Measurements from ENCODE around the gene EID1.

The EID1 gene

DNA sequence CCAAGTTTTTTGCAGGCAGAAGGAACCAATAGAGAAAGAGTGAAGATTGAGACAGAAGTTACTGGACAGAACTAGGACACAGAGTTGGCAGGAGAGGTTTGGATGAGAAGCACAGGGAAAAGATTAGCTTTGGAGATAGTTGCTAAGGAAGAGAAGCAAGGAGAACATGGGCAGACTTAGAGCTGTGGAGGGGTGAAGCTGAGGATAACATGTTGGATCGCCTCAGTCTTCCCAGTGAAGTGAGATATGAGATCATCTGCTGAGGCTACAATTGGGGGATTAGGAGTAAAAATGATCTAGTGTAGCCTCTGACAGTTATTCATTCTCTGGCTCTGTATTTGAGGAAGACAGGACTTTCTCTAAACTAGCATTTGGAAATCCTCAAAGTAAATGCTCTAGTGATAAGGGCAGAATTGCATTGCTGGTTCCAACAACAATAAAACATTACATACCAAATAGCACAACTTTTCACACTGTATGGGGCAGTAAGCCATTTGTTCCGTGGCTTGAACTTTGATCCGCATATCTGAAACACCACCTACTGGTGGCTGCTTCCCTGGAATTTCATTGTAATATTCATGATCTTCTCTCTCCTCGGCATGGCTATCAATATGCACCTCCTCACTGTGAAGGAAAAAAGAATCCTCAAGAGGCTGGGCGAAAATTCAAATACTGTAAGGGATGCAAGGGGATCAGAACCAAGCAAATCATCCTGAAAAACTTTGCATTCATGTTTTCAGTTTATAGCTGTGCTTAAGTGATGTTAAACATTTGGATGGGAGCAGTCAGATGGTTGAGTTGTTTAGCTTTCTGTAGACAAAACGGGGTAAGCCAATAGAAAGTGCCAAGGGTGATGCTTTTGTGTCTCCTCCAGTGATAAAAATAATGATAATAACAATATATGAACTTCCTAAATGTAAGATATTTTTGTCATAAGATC lies 22.2 kb upstream of the EID1 start (continued):
- TF ChIP-seq, protein P1, sequence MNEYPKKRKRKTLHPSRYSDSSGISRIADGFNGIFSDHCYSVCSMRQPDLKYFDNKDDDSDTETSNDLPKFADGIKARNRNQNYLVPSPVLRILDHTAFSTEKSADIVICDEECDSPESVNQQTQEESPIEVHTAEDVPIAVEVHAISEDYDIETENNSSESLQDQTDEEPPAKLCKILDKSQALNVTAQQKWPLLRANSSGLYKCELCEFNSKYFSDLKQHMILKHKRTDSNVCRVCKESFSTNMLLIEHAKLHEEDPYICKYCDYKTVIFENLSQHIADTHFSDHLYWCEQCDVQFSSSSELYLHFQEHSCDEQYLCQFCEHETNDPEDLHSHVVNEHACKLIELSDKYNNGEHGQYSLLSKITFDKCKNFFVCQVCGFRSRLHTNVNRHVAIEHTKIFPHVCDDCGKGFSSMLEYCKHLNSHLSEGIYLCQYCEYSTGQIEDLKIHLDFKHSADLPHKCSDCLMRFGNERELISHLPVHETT (tag by site-specific recombination; IDR thresholded peaks at IDR 0.05): no peak
- TF ChIP-seq, protein P2, sequence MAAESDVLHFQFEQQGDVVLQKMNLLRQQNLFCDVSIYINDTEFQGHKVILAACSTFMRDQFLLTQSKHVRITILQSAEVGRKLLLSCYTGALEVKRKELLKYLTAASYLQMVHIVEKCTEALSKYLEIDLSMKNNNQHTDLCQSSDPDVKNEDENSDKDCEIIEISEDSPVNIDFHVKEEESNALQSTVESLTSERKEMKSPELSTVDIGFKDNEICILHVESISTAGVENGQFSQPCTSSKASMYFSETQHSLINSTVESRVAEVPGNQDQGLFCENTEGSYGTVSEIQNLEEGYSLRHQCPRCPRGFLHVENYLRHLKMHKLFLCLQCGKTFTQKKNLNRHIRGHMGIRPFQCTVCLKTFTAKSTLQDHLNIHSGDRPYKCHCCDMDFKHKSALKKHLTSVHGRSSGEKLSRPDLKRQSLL (tag by site-specific recombination; IDR thresholded peaks at IDR 0.05): no peak
- peak; percentile 87; the same call in 1 of the 2 replicates for TF ChIP-seq ZNF660 (tag by site-specific recombination; IDR thresholded peaks at IDR 0.05)
- TF ChIP-seq ZNF335 (tag by site-specific recombination; conservative IDR thresholded peaks at IDR 0.05): no peak
- TF ChIP-seq ZNF10 (tag by site-specific recombination; IDR thresholded peaks at IDR 0.05): no peak
- TF ChIP-seq ZNF146 (tag by site-specific recombination; IDR thresholded peaks at IDR 0.05): no peak
- TF ChIP-seq, protein P3, sequence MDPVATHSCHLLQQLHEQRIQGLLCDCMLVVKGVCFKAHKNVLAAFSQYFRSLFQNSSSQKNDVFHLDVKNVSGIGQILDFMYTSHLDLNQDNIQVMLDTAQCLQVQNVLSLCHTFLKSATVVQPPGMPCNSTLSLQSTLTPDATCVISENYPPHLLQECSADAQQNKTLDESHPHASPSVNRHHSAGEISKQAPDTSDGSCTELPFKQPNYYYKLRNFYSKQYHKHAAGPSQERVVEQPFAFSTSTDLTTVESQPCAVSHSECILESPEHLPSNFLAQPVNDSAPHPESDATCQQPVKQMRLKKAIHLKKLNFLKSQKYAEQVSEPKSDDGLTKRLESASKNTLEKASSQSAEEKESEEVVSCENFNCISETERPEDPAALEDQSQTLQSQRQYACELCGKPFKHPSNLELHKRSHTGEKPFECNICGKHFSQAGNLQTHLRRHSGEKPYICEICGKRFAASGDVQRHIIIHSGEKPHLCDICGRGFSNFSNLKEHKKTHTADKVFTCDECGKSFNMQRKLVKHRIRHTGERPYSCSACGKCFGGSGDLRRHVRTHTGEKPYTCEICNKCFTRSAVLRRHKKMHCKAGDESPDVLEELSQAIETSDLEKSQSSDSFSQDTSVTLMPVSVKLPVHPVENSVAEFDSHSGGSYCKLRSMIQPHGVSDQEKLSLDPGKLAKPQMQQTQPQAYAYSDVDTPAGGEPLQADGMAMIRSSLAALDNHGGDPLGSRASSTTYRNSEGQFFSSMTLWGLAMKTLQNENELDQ (tag by site-specific recombination; IDR thresholded peaks at IDR 0.05; ENCODE audit: low read depth): no peak
- no peak for TF ChIP-seq ZNF677 (tag by site-specific recombination; IDR thresholded peaks at IDR 0.05)
- no peak for TF ChIP-seq TRIM28 (IDR thresholded peaks at IDR 0.05; ENCODE audit: borderline replicate concordance, low read length)
- TF ChIP-seq ZNF530 (tag by site-specific recombination; IDR thresholded peaks at IDR 0.05; ENCODE audit: low read depth): no peak
- 0 out of 2 replicates have a peak, but pooled peaks have one; percentile 25 for TF ChIP-seq FEZF1 (tag by site-specific recombination; IDR thresholded peaks at IDR 0.05)
- TF ChIP-seq ZNF449 (tag by site-specific recombination; IDR thresholded peaks at IDR 0.05): no peak
- no peak for TF ChIP-seq SP3 (tag by site-specific recombination; IDR thresholded peaks at IDR 0.05)
- TF ChIP-seq, protein P4, sequence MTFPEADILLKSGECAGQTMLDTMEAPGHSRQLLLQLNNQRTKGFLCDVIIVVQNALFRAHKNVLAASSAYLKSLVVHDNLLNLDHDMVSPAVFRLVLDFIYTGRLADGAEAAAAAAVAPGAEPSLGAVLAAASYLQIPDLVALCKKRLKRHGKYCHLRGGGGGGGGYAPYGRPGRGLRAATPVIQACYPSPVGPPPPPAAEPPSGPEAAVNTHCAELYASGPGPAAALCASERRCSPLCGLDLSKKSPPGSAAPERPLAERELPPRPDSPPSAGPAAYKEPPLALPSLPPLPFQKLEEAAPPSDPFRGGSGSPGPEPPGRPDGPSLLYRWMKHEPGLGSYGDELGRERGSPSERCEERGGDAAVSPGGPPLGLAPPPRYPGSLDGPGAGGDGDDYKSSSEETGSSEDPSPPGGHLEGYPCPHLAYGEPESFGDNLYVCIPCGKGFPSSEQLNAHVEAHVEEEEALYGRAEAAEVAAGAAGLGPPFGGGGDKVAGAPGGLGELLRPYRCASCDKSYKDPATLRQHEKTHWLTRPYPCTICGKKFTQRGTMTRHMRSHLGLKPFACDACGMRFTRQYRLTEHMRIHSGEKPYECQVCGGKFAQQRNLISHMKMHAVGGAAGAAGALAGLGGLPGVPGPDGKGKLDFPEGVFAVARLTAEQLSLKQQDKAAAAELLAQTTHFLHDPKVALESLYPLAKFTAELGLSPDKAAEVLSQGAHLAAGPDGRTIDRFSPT (tag by site-specific recombination; IDR thresholded peaks at IDR 0.05): no peak
- TF ChIP-seq ZFP69B (tag by site-specific recombination; IDR thresholded peaks at IDR 0.05): no peak
- TF ChIP-seq ZNF626 (tag by site-specific recombination; IDR thresholded peaks at IDR 0.05): no peak
- TF ChIP-seq ZNF624 (tag by site-specific recombination; IDR thresholded peaks at IDR 0.05): no peak
- no peak for TF ChIP-seq ZNF843 (tag by site-specific recombination; IDR thresholded peaks at IDR 0.05)
- no peak for TF ChIP-seq ZNF548 (tag by site-specific recombination; IDR thresholded peaks at IDR 0.05)
- TF ChIP-seq SP7 (tag by site-specific recombination; IDR thresholded peaks at IDR 0.05): no peak
- no peak for TF ChIP-seq BCL11B (tag by site-specific recombination; IDR thresholded peaks at IDR 0.05; ENCODE audit: low read depth)
- TF ChIP-seq EGR2 (tag by site-specific recombination; IDR thresholded peaks at IDR 0.05; ENCODE audit: low read depth): no peak
- TF ChIP-seq ZNF561 (tag by site-specific recombination; IDR thresholded peaks at IDR 0.05; ENCODE audit: borderline replicate concordance): no peak
- no peak for TF ChIP-seq ZBTB8A (tag by site-specific recombination; IDR thresholded peaks at IDR 0.05)
- 0 out of 2 replicates have a peak, but pooled peaks have one; percentile 14 for TF ChIP-seq ZNF366 (tag by site-specific recombination; conservative IDR thresholded peaks at IDR 0.05)
- no peak for TF ChIP-seq ZNF214 (tag by site-specific recombination; IDR thresholded peaks at IDR 0.05; ENCODE audit: borderline replicate concordance)
- TF ChIP-seq ZNF350 (tag by site-specific recombination; IDR thresholded peaks at IDR 0.05): no peak
- TF ChIP-seq ZBTB20 (tag by site-specific recombination; IDR thresholded peaks at IDR 0.05): no peak
